OCI-LY7 (cell line): ENCODE data around the gene BAIAP2L2. TPM values are rescaled to one million over a fixed set of nuclear protein-coding genes. Genes with fewer than 3 reads are reported as not detected.
"Not testable (repeated sequence)": the region's sequence is repeated elsewhere in the genome, so short reads cannot be mapped to it uniquely, and the experiment has no call there.

Source experiments
- BruUV-seq: library from RNA; stranded (reverse); fragments of 400-500 nt; replicated peaks from 2 replicates; lab custom pipeline; 2021; lab: Mats Ljungman, UMichigan
- CTCF ChIA-PET: fragments of 300-600 bp; sonication (Branson Sonifier 250); formaldehyde crosslinking; loops from one replicate; lab custom pipeline; 2022; ENCODE audit warnings: antibody characterized with exemption; ENCODE audit not compliant: unreplicated experiment; lab: Charles Lee
- POLR2A ChIA-PET: fragments of 300-600 bp; sonication (Branson Sonifier 250); formaldehyde crosslinking; loops from one replicate; lab custom pipeline; 2022; ENCODE audit warnings: antibody characterized with exemption; lab: Charles Lee
- DNase-seq: peaks from one replicate; pipeline ENCODE4 v3.0.0-alpha.2; 2015; ENCODE audit warnings: low spot score
- H2AFZ ChIP-seq: fragments of 200-600 bp; sonication (generic), shearing (Covaris generic); 2 replicates; pipeline ENCODE4 v1.6.1; 2014; ENCODE audit warnings: mild to moderate bottlenecking, antibody characterized with exemption, low read length, moderate library complexity
- H3K27ac ChIP-seq: fragments of 200-600 bp; sonication (generic); 2 replicates; pipeline ENCODE4 v1.5.1; 2014; ENCODE audit warnings: mixed run types, low read depth, mild to moderate bottlenecking, moderate library complexity, low read length, inconsistent platforms; ENCODE audit not compliant: poor library complexity, severe bottlenecking
- H3K36me3 ChIP-seq: fragments of 200-600 bp; sonication (generic); 2 replicates; pipeline ENCODE4 v1.6.1; 2014; ENCODE audit warnings: mild to moderate bottlenecking, antibody characterized with exemption, low read length, moderate library complexity, mixed read lengths; ENCODE audit not compliant: insufficient read depth
- H3K4me1 ChIP-seq: fragments of 200-600 bp; sonication (generic); 2 replicates; pipeline ENCODE4 v1.5.1; 2014; ENCODE audit warnings: mild to moderate bottlenecking, low read length; ENCODE audit not compliant: insufficient read depth, poor library complexity, severe bottlenecking
- H3K4me2 ChIP-seq: fragments of 200-600 bp; sonication (generic); 2 replicates; pipeline ENCODE4 v1.6.1; 2014; ENCODE audit warnings: mild to moderate bottlenecking, low read length
- H3K4me3 ChIP-seq: fragments of 200-600 bp; sonication (generic); 2 replicates; pipeline ENCODE4 v1.5.1; 2014; ENCODE audit warnings: mild to moderate bottlenecking, low read depth, low read length; ENCODE audit not compliant: poor library complexity, severe bottlenecking
- H3K79me2 ChIP-seq: fragments of 200-600 bp; sonication (generic); 2 replicates; pipeline ENCODE4 v1.6.1; 2016; ENCODE audit warnings: low read depth, mild to moderate bottlenecking, low read length, moderate library complexity, mixed read lengths; ENCODE audit not compliant: insufficient read depth
- H3K9me2 ChIP-seq: fragments of 200-600 bp; sonication (generic); 2 replicates; pipeline ENCODE4 v1.6.1; 2016; ENCODE audit warnings: mild to moderate bottlenecking, low read length, mixed read lengths; ENCODE audit not compliant: insufficient read depth
- H3K9me3 ChIP-seq: fragments of 200-600 bp; sonication (generic); 2 replicates; pipeline ENCODE4 v1.6.1; 2014; ENCODE audit warnings: mild to moderate bottlenecking, mixed run types, low read length, mixed read lengths
- H4K20me1 ChIP-seq: fragments of 200-600 bp; sonication (generic); 2 replicates; pipeline ENCODE4 v1.6.1; 2014; ENCODE audit warnings: mild to moderate bottlenecking, antibody characterized with exemption, low read length, moderate library complexity, mixed read lengths; ENCODE audit not compliant: insufficient read depth
- CTCF ChIP-seq: fragments of 200-600 bp; sonication (generic); conservative IDR thresholded peaks from 2 replicates; pipeline ENCODE4 v1.5.1; 2014; ENCODE audit warnings: mild to moderate bottlenecking, antibody characterized with exemption, low read length, moderate library complexity, mixed read lengths
- EZH2phosphoT487 ChIP-seq: fragments of 200-600 bp; sonication (generic); IDR thresholded peaks from 2 replicates; pipeline ENCODE4 v1.6.1; 2018; ENCODE audit warnings: low read depth, borderline replicate concordance, mild to moderate bottlenecking, mixed run types, antibody characterized with exemption, low read length, moderate library complexity, mixed read lengths
- intact Hi-C: fragments of 100-400 bp; cut with micrococcal nuclease; formaldehyde crosslinking; loops from one replicate; pipeline ENCODE4 v1.10.0; 2022; ENCODE audit not compliant: unreplicated experiment
- total RNA-seq, 2 experiments: library from RNA; depleted of rRNA in 1 of 2; stranded (reverse); fragments of >200 nt in 1 of 2; shearing (Covaris generic) in 1 of 2; gene quantifications; 2 replicates each; pipeline ENCODE4 v1.2.3, GENCODE V29; 2014 to 2022

Gene BAIAP2L2
- total RNA-seq, 2 experiments from 2014 or later = 0.35 to 1.9 TPM

GRCh38 chr22:38118182-38118581 is 7.7 kb upstream of the BAIAP2L2 start:
- intact Hi-C loops = no loop called here
- ChIA-PET CTCF (no interaction called here), POLR2A (no interaction called here)
- H2AFZ ChIP-seq = no peak overlapping the region
- H3K4me1 ChIP-seq = no peaks in the 10 kb centered on the region
- H3K4me3 ChIP-seq = no peak overlapping the region
- no peak overlapping the region for H3K27ac ChIP-seq
- BruUV-seq = no TSS peak
- no peaks in the 10 kb centered on the region for H3K79me2 ChIP-seq
- TF ChIP-seq CTCF = no peak
- no peak for TF ChIP-seq EZH2phosphoT487
- no peaks in the 10 kb centered on the region for H4K20me1 ChIP-seq
- H3K4me2 ChIP-seq = no peak overlapping the region
- H3K36me3 ChIP-seq = no peaks in the 10 kb centered on the region
- H3K9me2 ChIP-seq = no peaks in the 10 kb centered on the region
- no peak for DNase-seq
- no peaks in the 10 kb centered on the region for H3K9me3 ChIP-seq

GRCh38 chr22:38117556-38117955 is 7.1 kb upstream of the BAIAP2L2 start:
- BruUV-seq, H3K27ac ChIP-seq, DNase-seq, intact Hi-C loops, H4K20me1 ChIP-seq, H3K79me2 ChIP-seq, H3K9me3 ChIP-seq, H3K4me1 ChIP-seq, POLR2A ChIA-PET, H2AFZ ChIP-seq, H3K4me2 ChIP-seq, H3K9me2 ChIP-seq, H3K4me3 ChIP-seq, CTCF ChIA-PET, H3K36me3 ChIP-seq: not testable (repeated sequence)

DNA sequence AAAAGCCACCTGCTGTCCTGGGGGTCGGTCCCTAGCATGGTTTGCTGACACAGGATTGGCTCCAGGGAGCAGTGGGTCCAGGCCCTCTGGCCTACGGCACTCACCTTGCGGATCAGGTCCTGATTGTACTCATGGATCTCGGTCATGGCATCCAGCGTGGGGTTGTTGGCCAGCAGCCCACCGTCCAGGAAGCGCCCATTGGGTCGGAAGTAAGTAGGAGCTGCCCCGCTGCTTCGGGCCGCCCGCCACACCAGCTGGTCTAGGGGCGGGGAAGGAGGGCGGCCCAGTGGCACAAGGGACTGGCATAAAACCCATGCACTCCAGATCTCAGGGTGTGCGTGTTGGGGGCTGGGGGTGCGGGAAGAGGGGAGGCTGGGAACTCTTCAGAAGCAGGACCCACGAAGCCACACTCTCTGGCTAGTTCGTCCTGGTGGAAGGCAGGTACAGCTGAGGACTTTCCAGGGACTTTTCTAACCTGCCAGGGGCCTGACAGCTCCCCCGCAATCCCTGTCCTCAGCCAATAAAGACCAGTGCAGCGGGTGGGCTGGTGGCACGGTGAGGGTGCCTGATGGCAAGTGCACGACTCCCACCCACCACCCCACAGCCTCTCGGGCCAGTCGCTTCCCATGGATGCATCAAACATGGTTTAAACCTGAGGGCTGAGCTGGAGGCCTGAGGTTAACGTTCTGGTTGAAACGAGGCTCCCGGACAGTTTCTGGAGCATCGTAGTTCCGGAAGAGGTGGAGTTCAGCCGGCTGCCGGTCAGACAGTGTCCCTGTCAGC is 5.1 kb upstream of the BAIAP2L2 start:
- TF ChIP-seq EZH2phosphoT487 (no peak), CTCF (no peak)
- no peaks in the 10 kb centered on the region for H3K9me2 ChIP-seq
- no peak overlapping the region for H2AFZ ChIP-seq
- no peaks in the 10 kb centered on the region for H3K79me2 ChIP-seq
- H3K4me3 ChIP-seq = no peak overlapping the region
- intact Hi-C loops = no loop called here
- ChIA-PET POLR2A (no interaction called here), CTCF (no interaction called here)
- no peaks in the 10 kb centered on the region for H3K36me3 ChIP-seq
- no peak overlapping the region for H3K27ac ChIP-seq
- H4K20me1 ChIP-seq = no peaks in the 10 kb centered on the region
- no TSS peak for BruUV-seq
- H3K9me3 ChIP-seq = no peaks in the 10 kb centered on the region
- H3K4me2 ChIP-seq = no peak overlapping the region
- no peak for DNase-seq
- H3K4me1 ChIP-seq = no peaks in the 10 kb centered on the region
